HG02938 (cell line): ENCODE results near the gene NUDT10.
"Not testable (repeated sequence)": the region's sequence is repeated elsewhere in the genome, so short reads cannot be mapped to it uniquely, and the experiment has no call there.

Source experiments
- ATAC-seq: cut with Tn5 transposase; IDR thresholded peaks from one replicate; pipeline ENCODE4 v1.9.1; 2021; ENCODE audit warnings: mild to moderate bottlenecking, moderate library complexity; ENCODE audit not compliant: unreplicated experiment

Gene NUDT10

GRCh38 chrX:51332188-51332942 is at the start of gene NUDT10:
NUDT10 (plus strand) TSS chrX:51332822; CDS start chrX:51332966, 144 bp downstream.
- ATAC-seq: no peak

GRCh38 chrX:51292421-51292820 is 40.2 kb upstream of the NUDT10 start:
- no peak for ATAC-seq

- no peak for ATAC-seq
Observed at GRCh38 chrX:51296138-51296537, 36.5 kb upstream of the NUDT10 start.

GRCh38 chrX:51316271-51316670 is 16.4 kb upstream of the NUDT10 start:
- no peak for ATAC-seq

- not testable (repeated sequence) for ATAC-seq
Observed at GRCh38 chrX:51332943-51333785, 542 bp downstream of the NUDT10 start.

- no peak for ATAC-seq
Observed at GRCh38 chrX:51334276-51334675, 1.7 kb downstream of the NUDT10 start.

- ATAC-seq: peak; percentile 61
Observed at GRCh38 chrX:51336584-51336983, 4.0 kb downstream of the NUDT10 start.

- no peak for ATAC-seq
Observed at GRCh38 chrX:51361251-51361650, 28.6 kb downstream of the NUDT10 start.

- ATAC-seq: no peak
Observed at GRCh38 chrX:51376672-51377071, 44.0 kb downstream of the NUDT10 start.
